Measurements from ENCODE around the gene SLC9A8.
A peak's percentile ranks its signal among the peaks of the same experiment; 100 is the strongest.

SLC9A8 gene

GRCh38 chr20:49899541-49900383 is 87.1 kb downstream of the SLC9A8 start:
- DNase-seq, result no peak

- DNase-seq, result no peak
These were observed 89.0 kb downstream of the SLC9A8 start for GRCh38 chr20:49901588-49901987.

- DNase-seq, result no peak
These were observed 92.0 kb downstream of the SLC9A8 start for GRCh38 chr20:49904440-49905214.

GRCh38 chr20:49905415-49906091 is 92.9 kb downstream of the SLC9A8 start:
- DNase-seq, result no peak

GRCh38 chr20:49906101-49906604 is 93.5 kb downstream of the SLC9A8 start:
- no peak for DNase-seq

- DNase-seq, result no peak
These were observed 94.1 kb downstream of the SLC9A8 start for GRCh38 chr20:49906615-49907154.

- no peak for DNase-seq
These were observed 95.0 kb downstream of the SLC9A8 start for GRCh38 chr20:49907405-49908257.

- DNase-seq, result no peak
These were observed 95.6 kb downstream of the SLC9A8 start for GRCh38 chr20:49908258-49908565.

- DNase-seq, result no peak
These were observed 97.1 kb downstream of the SLC9A8 start for GRCh38 chr20:49909499-49910339.

GRCh38 chr20:49910340-49910706 is 97.7 kb downstream of the SLC9A8 start:
- DNase-seq, result no peak

GRCh38 chr20:49913399-49914047 is 100.9 kb downstream of the SLC9A8 start:
- no peak for DNase-seq

GRCh38 chr20:49914310-49915117 is 101.9 kb downstream of the SLC9A8 start:
- DNase-seq, result no peak

- no peak for DNase-seq
These were observed 102.4 kb downstream of the SLC9A8 start for GRCh38 chr20:49915118-49915379.

GRCh38 chr20:49915380-49916145 is 102.9 kb downstream of the SLC9A8 start, which contains the start of gene SPATA2:
TSS of gene SPATA2 (minus strand) at chr20:49915529. CDS start at chr20:49908490, 7,039 bp downstream.
- peak; percentile 73 for DNase-seq

- DNase-seq, result no peak
These were observed 103.7 kb downstream of the SLC9A8 start for GRCh38 chr20:49916146-49917002.

- no peak for DNase-seq
These were observed 105.8 kb downstream of the SLC9A8 start for GRCh38 chr20:49918446-49918845.

- no peak for DNase-seq
These were observed 106.4 kb downstream of the SLC9A8 start for GRCh38 chr20:49919009-49919408.

- DNase-seq, result no peak
These were observed 106.8 kb downstream of the SLC9A8 start for GRCh38 chr20:49919461-49919860.

All from SHP77 treated with DMSO at 0.1 percent for 48 hours (cell line).